HepG2 (cell line): ENCODE results near the gene ERP44. TPM values are rescaled to one million over a fixed set of nuclear protein-coding genes. Genes with fewer than 3 reads are reported as not detected.

Source experiments
- ATAC-seq: fragments of 200-7000 bp; cut with Tn5 transposase; 3 replicates; pipeline ENCODE4 v1.9.1; 2020; ENCODE audit warnings: mild to moderate bottlenecking, moderate library complexity
- BruUV-seq: library from RNA; stranded (reverse); fragments of 400-500 nt; replicated peaks from 2 replicates; lab custom pipeline; 2021; lab: Mats Ljungman, UMichigan
- CTCF ChIA-PET: fragments of 300-600 bp; formaldehyde crosslinking; extraction: SDS; loops from one replicate; lab custom pipeline; 2021; ENCODE audit warnings: low total read pairs, inconsistent platforms, low intra/inter-chr PET ratio; lab: Yijun Ruan, JAX
- POLR2A ChIA-PET: fragments of 350-600 bp; sonication (Branson Sonifier 250); formaldehyde crosslinking; loops from one replicate; lab custom pipeline; 2020; ENCODE audit warnings: antibody characterized with exemption, inconsistent platforms; lab: Yijun Ruan, JAX
- DNase-seq: peaks from one replicate; pipeline ENCODE4 v3.0.0-alpha.2; 2015; ENCODE audit warnings: low spot score
- FAIRE-seq: peaks from 3 replicates; lab custom pipeline; 2011; peaks lifted over from hg19 to GRCh38; lab: Jason Lieb, UNC
- H2AFZ ChIP-seq: one replicate; pipeline ENCODE4 v1.6.1; 2011; ENCODE audit warnings: low read length, inconsistent platforms
- H3K27ac ChIP-seq: fragments of 300-600 bp; 3 replicates; pipeline ENCODE4 v1.8.0; 2011; ENCODE audit warnings: mixed run types, mild to moderate bottlenecking, mixed read lengths, low read length, inconsistent platforms; ENCODE audit not compliant: insufficient read depth; ENCODE audit errors: extremely low read length
- H3K27me3 ChIP-seq, 2 experiments: fragments of 200-600 bp in 1 of 2; 2 replicates in 1 of 2; 3 replicates in 1 of 2; pipeline versions ENCODE4 v1.6.0 to v1.8.0; 2011; ENCODE audit warnings: low read length in 2 of 2, mild to moderate bottlenecking in 2 of 2, moderate library complexity in 2 of 2, inconsistent platforms in 1 of 2; ENCODE audit not compliant: insufficient read depth in 2 of 2, control insufficient read depth in 1 of 2
- H3K36me3 ChIP-seq, 2 experiments: fragments of 200-600 bp in 1 of 2; replicated peaks in 1 of 2; 2 replicates in 1 of 2; 3 replicates in 1 of 2; pipeline versions ENCODE4 v1.5.1 to v1.8.0; 2011; ENCODE audit warnings: low read length in 2 of 2, inconsistent platforms in 1 of 2; ENCODE audit not compliant: insufficient read depth in 2 of 2, control insufficient read depth in 1 of 2
- H3K4me1 ChIP-seq: 2 replicates; pipeline ENCODE4 v1.5.1; 2012; ENCODE audit warnings: low read length, inconsistent platforms; ENCODE audit not compliant: insufficient read depth
- H3K4me2 ChIP-seq: 2 replicates; pipeline ENCODE4 v1.6.0; 2011; ENCODE audit warnings: low read depth, low read length, inconsistent platforms
- H3K4me3 ChIP-seq, 3 experiments: fragments of 200-600 bp in 1 of 3; sonication (generic), shearing (Covaris generic) in 1 of 3; replicated peaks in 1 of 3; 2 replicates each; pipeline ENCODE4 v1.5.1; 2011 to 2016; ENCODE audit warnings: low read length in 3 of 3, inconsistent platforms in 2 of 3, low read depth in 2 of 3, mild to moderate bottlenecking in 2 of 3, control low read depth in 1 of 3, mixed read lengths in 1 of 3; ENCODE audit not compliant: insufficient read depth in 1 of 3
- H3K79me2 ChIP-seq: one replicate; pipeline ENCODE4 v1.6.1; 2011; ENCODE audit warnings: low read length, inconsistent platforms; ENCODE audit not compliant: insufficient read depth
- H3K9ac ChIP-seq: 2 replicates; pipeline ENCODE4 v1.6.0; 2011; ENCODE audit warnings: mild to moderate bottlenecking, low read depth, low read length, inconsistent platforms; ENCODE audit not compliant: insufficient read depth
- H3K9me3 ChIP-seq: 2 replicates; pipeline ENCODE4 v1.5.1; 2012; ENCODE audit warnings: mild to moderate bottlenecking, low read length
- H4K20me1 ChIP-seq: 2 replicates; pipeline ENCODE4 v1.6.0; 2011; ENCODE audit warnings: inconsistent platforms, mild to moderate bottlenecking, low read length, moderate library complexity; ENCODE audit not compliant: insufficient read depth
- ARID3A ChIP-seq: IDR thresholded peaks from 2 replicates; pipeline ENCODE4 v1.6.1; 2012; ENCODE audit warnings: low read depth, low read length, improper control_type of control experiment
- GRHL1 ChIP-seq: sonication (generic); formaldehyde crosslinking; conservative IDR thresholded peaks from 2 replicates; pipeline ENCODE4 v1.8.0; 2022; ENCODE audit warnings: missing genetic modification reagents
- MAX ChIP-seq: IDR thresholded peaks from 2 replicates; pipeline ENCODE4 v1.6.1; 2012; ENCODE audit warnings: inconsistent platforms
- PAWR ChIP-seq: sonication (generic); formaldehyde crosslinking; IDR thresholded peaks from 2 replicates; pipeline ENCODE4 v1.4.0; 2020; ENCODE audit warnings: missing genetic modification reagents, mild to moderate bottlenecking, borderline replicate concordance
- SIN3B ChIP-seq: fragments of 150-350 bp; IDR thresholded peaks from 2 replicates; pipeline ENCODE4 v1.6.1; 2014; ENCODE audit warnings: low read length
- ZFAT ChIP-seq: sonication (generic); formaldehyde crosslinking; conservative IDR thresholded peaks from 2 replicates; pipeline ENCODE4 v1.8.1; 2023; ENCODE audit warnings: missing genetic modification reagents, inconsistent platforms
- ZNF615 ChIP-seq: sonication (generic); formaldehyde crosslinking; IDR thresholded peaks from 2 replicates; pipeline ENCODE4 v1.5.0; 2020; ENCODE audit warnings: mild to moderate bottlenecking, missing genetic modification reagents, borderline replicate concordance
- ZNF652 ChIP-seq: IDR thresholded peaks from 2 replicates; pipeline ENCODE4 v1.6.1; 2016; ENCODE audit warnings: low read depth, borderline replicate concordance
- WGBS: methylation state at CpG from one replicate; pipeline ENCODE4 v1.1.6; 2017; ENCODE audit warnings: low lambda C conversion rate; 5-methylcytosine and 5-hydroxymethylcytosine counted together
- in situ Hi-C: cut with HindIII; loops from 2 replicates; pipeline ENCODE4 v1.10.0; 2017; ENCODE audit warnings: low pct_unique_long_range_greater_than_20kb; ENCODE audit not compliant: extremely low pct_ligation_motif_present
- intact Hi-C: fragments of 100-400 bp; cut with micrococcal nuclease; formaldehyde crosslinking; loops from one replicate; pipeline ENCODE4 v1.10.0; 2022; ENCODE audit not compliant: unreplicated experiment
- polyA plus RNA-seq, 8 experiments: library from polyadenylated mRNA; depleted of rRNA in 3 of 8; stranded (reverse) in 7 of 8; unstranded in 1 of 8; fragments of >200 nt; fragmentation: Illumina TruSeq in 4 of 8; extraction: Trizol in 4 of 8; gene quantifications; 2 replicates each; pipeline versions ENCODE4 v1.2.1 to v1.2.3, GENCODE V29; 2011 to 2016; ENCODE audit warnings: low read depth in 4 of 8, missing spikeins in 1 of 8, mixed read lengths in 1 of 8; ENCODE audit not compliant: insufficient read depth in 1 of 8
- total RNA-seq, 5 experiments: library from RNA; depleted of rRNA; stranded (reverse); fragments of >200 nt; fragmentation: Illumina TruSeq; extraction: Trizol; gene quantifications; 2 replicates each; pipeline ENCODE4 v1.2.3, GENCODE V29; 2016; ENCODE audit warnings: low read depth in 1 of 5
- TF ChIP-seq, protein P1 (sequence below): sonication (generic); formaldehyde crosslinking; IDR thresholded peaks from 2 replicates; pipeline ENCODE4 v1.5.1; 2020; ENCODE audit warnings: missing genetic modification reagents, mild to moderate bottlenecking, borderline replicate concordance

The ERP44 gene
- total and polyA plus RNA-seq, 2 of the 13 experiments (the other 11 are each of a cell fraction or from before 2014, with no cell fraction given), result 8.9 to 13.8 TPM

DNA sequence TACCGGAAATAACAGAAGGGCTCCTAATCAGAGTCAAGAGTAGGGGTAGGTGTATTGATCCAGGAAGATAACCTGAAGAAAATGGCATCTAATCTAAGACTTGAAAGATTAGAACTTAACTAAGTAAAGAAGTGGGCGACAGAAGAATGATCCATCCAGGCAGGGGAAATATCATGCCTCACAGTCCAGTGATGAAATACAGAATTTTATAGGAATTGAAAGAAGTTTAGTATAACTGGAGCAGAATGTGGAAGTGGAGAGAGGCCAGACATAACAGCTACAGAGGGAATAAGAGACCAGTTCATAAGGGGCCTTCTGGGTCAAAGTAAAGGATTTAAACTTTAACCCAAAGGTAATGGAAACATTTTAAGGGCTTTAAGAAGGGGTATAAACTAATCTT, 42.2 kb downstream of the ERP44 start:
- no peak overlapping the region for H3K27ac ChIP-seq
- H3K27me3 ChIP-seq, result no peaks in the 10 kb centered on the region
- intact Hi-C loops (no loop called here), in situ Hi-C loops (no loop called here)
- TF ChIP-seq GRHL1 (CRISPR knock-in tag) (no peak), ZNF652 (no peak)
- TF ChIP-seq, protein P1, sequence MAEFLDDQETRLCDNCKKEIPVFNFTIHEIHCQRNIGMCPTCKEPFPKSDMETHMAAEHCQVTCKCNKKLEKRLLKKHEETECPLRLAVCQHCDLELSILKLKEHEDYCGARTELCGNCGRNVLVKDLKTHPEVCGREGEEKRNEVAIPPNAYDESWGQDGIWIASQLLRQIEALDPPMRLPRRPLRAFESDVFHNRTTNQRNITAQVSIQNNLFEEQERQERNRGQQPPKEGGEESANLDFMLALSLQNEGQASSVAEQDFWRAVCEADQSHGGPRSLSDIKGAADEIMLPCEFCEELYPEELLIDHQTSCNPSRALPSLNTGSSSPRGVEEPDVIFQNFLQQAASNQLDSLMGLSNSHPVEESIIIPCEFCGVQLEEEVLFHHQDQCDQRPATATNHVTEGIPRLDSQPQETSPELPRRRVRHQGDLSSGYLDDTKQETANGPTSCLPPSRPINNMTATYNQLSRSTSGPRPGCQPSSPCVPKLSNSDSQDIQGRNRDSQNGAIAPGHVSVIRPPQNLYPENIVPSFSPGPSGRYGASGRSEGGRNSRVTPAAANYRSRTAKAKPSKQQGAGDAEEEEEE (CRISPR knock-in tag), result no peak
- POLR2A ChIA-PET, result no interaction called here
- FAIRE-seq, result no peak
- 97% methylated on average over 2 of the region's 2 CpGs for WGBS
- no peak overlapping the region for H3K4me2 ChIP-seq
- no peak for ATAC-seq
- H4K20me1 ChIP-seq, result no peaks in the 10 kb centered on the region
- no peaks in the 10 kb centered on the region for H3K9me3 ChIP-seq
- no peak overlapping the region for H3K9ac ChIP-seq
- no peak for DNase-seq
- no TSS peak for BruUV-seq
- H2AFZ ChIP-seq, result no peak overlapping the region
- peaks cover under 1% of the 10 kb centered on the region for H3K79me2 ChIP-seq
- no peak overlapping the region for H3K4me3 ChIP-seq
- CTCF ChIA-PET, result no interaction called here
- no peaks in the 10 kb centered on the region for H3K4me1 ChIP-seq
- peaks cover 1 to 6% of the 10 kb centered on the region in 2 experiments; a peak in 4 of 5 replicates for H3K36me3 ChIP-seq

GRCh38 chr9:100052375-100052774, 46.4 kb downstream of the ERP44 start:
- DNase-seq (no peak), FAIRE-seq (no peak)
- no peak for TF ChIP-seq ZNF615
- TF ChIP-seq PAWR (CRISPR knock-in tag), result no peak
- TF ChIP-seq ZFAT (CRISPR knock-in tag), result no peak
- TF ChIP-seq SIN3B, result no peak
- TF ChIP-seq ARID3A, result no peak
- no peak for TF ChIP-seq MAX

More at GRCh38 chr9:100052375-100052774, 46.4 kb downstream of the ERP44 start:
- no peak overlapping the region for H3K9ac ChIP-seq
- no peak overlapping the region for H2AFZ ChIP-seq
- no peak overlapping the region for H3K27ac ChIP-seq
- intact Hi-C loops (no loop called here), in situ Hi-C loops (no loop called here)
- no peaks in the 10 kb centered on the region for H3K9me3 ChIP-seq
- no peaks in the 10 kb centered on the region for H4K20me1 ChIP-seq
- no peaks in the 10 kb centered on the region for H3K27me3 ChIP-seq
- H3K36me3 ChIP-seq, result peaks cover 3 to 13% of the 10 kb centered on the region in 2 experiments; a peak in 3 of 5 replicates
- no peak overlapping the region for H3K4me3 ChIP-seq
- 93% methylated on average over 6 of the region's 6 CpGs for WGBS
- no peak for ATAC-seq
- no peaks in the 10 kb centered on the region for H3K4me1 ChIP-seq
- ChIA-PET POLR2A (no interaction called here), CTCF (no interaction called here)
- no TSS peak for BruUV-seq
- H3K4me2 ChIP-seq, result no peak overlapping the region
- H3K79me2 ChIP-seq, result no peaks in the 10 kb centered on the region
